LHCN-M2 (cell line): ENCODE measurements around the gene RGS7. TPM values are rescaled to one million over a fixed set of nuclear protein-coding genes. Genes with fewer than 3 reads are reported as not detected.

Experiments used
- total RNA-seq: library from RNA; depleted of rRNA; stranded (reverse); fragments of >200 nt; gene quantifications from 2 replicates; pipeline ENCODE4 v1.2.3, GENCODE V29; 2014; rRNA removed

Gene RGS7
- total RNA-seq, 1 experiment from 2014 or later: 0.11 TPM

Other genes starting within 250 kb of the RGS7 start
- 84.4 and 96.6 TPM in 2 replicates for gene FH, start 162.6 kb upstream of the RGS7 start, total RNA-seq
- under 0.01 TPM in 1 of 2 replicates, not detected in the other for gene KMO, start 175.2 kb upstream of the RGS7 start, total RNA-seq